ENCODE data around the gene GGTLC1. TPM values are rescaled to one million over a fixed set of nuclear protein-coding genes. Genes with fewer than 3 reads are reported as not detected.

The GGTLC1 gene
- total RNA-seq, 1 experiment from 2014 or later: not detected

DNA sequence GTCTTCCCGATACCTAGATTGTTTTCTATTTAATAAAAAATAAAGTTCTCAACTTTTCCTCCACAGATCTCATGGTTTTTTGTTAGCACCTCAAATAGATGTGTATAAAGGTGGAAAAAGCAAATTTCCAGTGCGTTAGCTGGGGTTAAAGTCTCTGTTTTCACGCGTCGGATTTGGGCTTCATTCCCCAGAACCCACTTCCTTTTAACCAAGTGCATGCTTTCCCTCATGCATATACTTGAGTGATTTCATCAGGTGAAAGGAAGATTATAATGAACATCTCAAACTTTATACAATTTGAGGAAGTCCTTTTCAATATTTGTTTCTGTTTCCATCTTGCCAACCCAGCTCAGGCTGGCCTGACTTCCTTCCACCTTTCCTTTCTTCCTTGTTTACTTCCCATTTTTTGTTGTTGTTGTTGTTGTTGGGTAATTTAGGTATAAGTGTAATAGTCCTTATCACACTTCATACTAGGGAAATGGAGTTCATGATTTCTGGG is 43.9 kb upstream of the GGTLC1 start:
- H3K27ac ChIP-seq (ENCODE audit: insufficient read length, low read depth, low read length): no peak overlapping the region

More for the DNA sequence above, 43.9 kb upstream of the GGTLC1 start:
- H2AK5ac ChIP-seq (ENCODE audit: insufficient read length, low read length): no peak overlapping the region
- H2BK5ac ChIP-seq (ENCODE audit: insufficient read length, low read length): no peak overlapping the region
- H3K4me1 ChIP-seq (ENCODE audit: insufficient read depth, low read length): peaks cover 3% of the 10 kb centered on the region; the same call in 1 of the 2 replicates
- H3K79me2 ChIP-seq (ENCODE audit: insufficient read depth, low read length): no peaks in the 10 kb centered on the region
- Mint-ChIP-seq H3K27me3 (ENCODE audit: low read depth) (no peaks in the 10 kb centered on the region), H3K36me3 (ENCODE audit: insufficient read depth in 1 of 3, low read depth in 3 of 3) (no peaks in the 10 kb centered on the region), H3K4me3 (no peak overlapping the region), H3K4me1 (peaks cover 2 to 7% of the 10 kb centered on the region in 2 experiments; a peak in 3 of 4 replicates), H3K27ac (no peak overlapping the region), H3K9me3 (no peaks in the 10 kb centered on the region)
- no peak overlapping the region for H3K56ac ChIP-seq (ENCODE audit: insufficient read length, low read depth, low read length)
- WGBS (ENCODE audit: extremely low coverage, insufficient read length, low lambda C conversion rate): no CpG with 5 or more reads among the region's 5 CpGs
- no peak overlapping the region for H2AFZ ChIP-seq (ENCODE audit: low read length)
- H4K91ac ChIP-seq (ENCODE audit: insufficient read length, low read depth, low read length): no peak overlapping the region
- DNase-seq: no peak
- no peaks in the 10 kb centered on the region for H3K27me3 ChIP-seq (ENCODE audit: insufficient read depth, low read length)
- no peaks in the 10 kb centered on the region for H3K9me3 ChIP-seq (ENCODE audit: control insufficient read depth, low read depth, low read length)
- no peak overlapping the region for H4K8ac ChIP-seq (replicated peaks; ENCODE audit: insufficient read length, low read depth, low read length)
- no peak overlapping the region for H3K23ac ChIP-seq (ENCODE audit: insufficient read length, low read depth, low read length)
- no peak overlapping the region for H3K4ac ChIP-seq (ENCODE audit: low read depth, low read length)
- no peak overlapping the region for H2BK120ac ChIP-seq (ENCODE audit: low read depth, low read length, poor library complexity, severe bottlenecking)
- H2BK12ac ChIP-seq (ENCODE audit: insufficient read length, low read depth, low read length): no peak overlapping the region
- TF ChIP-seq, protein P1, sequence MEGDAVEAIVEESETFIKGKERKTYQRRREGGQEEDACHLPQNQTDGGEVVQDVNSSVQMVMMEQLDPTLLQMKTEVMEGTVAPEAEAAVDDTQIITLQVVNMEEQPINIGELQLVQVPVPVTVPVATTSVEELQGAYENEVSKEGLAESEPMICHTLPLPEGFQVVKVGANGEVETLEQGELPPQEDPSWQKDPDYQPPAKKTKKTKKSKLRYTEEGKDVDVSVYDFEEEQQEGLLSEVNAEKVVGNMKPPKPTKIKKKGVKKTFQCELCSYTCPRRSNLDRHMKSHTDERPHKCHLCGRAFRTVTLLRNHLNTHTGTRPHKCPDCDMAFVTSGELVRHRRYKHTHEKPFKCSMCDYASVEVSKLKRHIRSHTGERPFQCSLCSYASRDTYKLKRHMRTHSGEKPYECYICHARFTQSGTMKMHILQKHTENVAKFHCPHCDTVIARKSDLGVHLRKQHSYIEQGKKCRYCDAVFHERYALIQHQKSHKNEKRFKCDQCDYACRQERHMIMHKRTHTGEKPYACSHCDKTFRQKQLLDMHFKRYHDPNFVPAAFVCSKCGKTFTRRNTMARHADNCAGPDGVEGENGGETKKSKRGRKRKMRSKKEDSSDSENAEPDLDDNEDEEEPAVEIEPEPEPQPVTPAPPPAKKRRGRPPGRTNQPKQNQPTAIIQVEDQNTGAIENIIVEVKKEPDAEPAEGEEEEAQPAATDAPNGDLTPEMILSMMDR (conservative IDR thresholded peaks at IDR 0.05): no peak
- no peak overlapping the region for H3K18ac ChIP-seq (ENCODE audit: insufficient read length, low read depth, low read length)
- no peaks in the 10 kb centered on the region for H3K23me2 ChIP-seq (ENCODE audit: insufficient read length, low read depth, low read length, poor library complexity, severe bottlenecking)
- no peak overlapping the region for H4K5ac ChIP-seq (ENCODE audit: insufficient read length, low read depth, low read length)
- H3K4me2 ChIP-seq (ENCODE audit: insufficient read depth, insufficient read length, low read length): no peak overlapping the region
- no peak overlapping the region for H3K9ac ChIP-seq (ENCODE audit: extremely low read depth, insufficient read length, low read length)
- no peaks in the 10 kb centered on the region for H4K20me1 ChIP-seq (ENCODE audit: control insufficient read depth, insufficient read depth, insufficient read length)
- H3T11ph ChIP-seq (ENCODE audit: low read length): no peak overlapping the region
- no peak overlapping the region for H2BK15ac ChIP-seq (ENCODE audit: low read depth, low read length)
- H3K79me1 ChIP-seq (ENCODE audit: insufficient read depth, low read depth, low read length, poor library complexity, severe bottlenecking): no peaks in the 10 kb centered on the region
- H2BK20ac ChIP-seq (ENCODE audit: low read depth, low read length, poor library complexity, severe bottlenecking): no peak overlapping the region
- H3K14ac ChIP-seq (ENCODE audit: insufficient read depth, low read length): no peak overlapping the region
